Cardiac muscle cell (in vitro differentiated cells and primary cell): ENCODE data around the gene IPMK. TPM values are rescaled to one million over a fixed set of nuclear protein-coding genes. Genes with fewer than 3 reads are reported as not detected.

Experiments
- DNase-seq, 2 donors: peaks; one replicate each; pipeline versions ENCODE4 v3.0.0 to v3.0.0-alpha.2; 2010 to 2017; ENCODE audit warnings: low read depth in 1 of 2, low spot score in 1 of 2
- H3K27ac ChIP-seq: fragments of 200-600 bp; sonication (generic); 2 replicates; pipeline ENCODE4 v1.5.1; 2016
- H3K27me3 ChIP-seq: fragments of 200-600 bp; sonication (generic); 2 replicates; pipeline ENCODE4 v1.6.0; 2016; ENCODE audit warnings: control low read depth
- H3K36me3 ChIP-seq: fragments of 200-600 bp; sonication (generic); 2 replicates; pipeline ENCODE4 v1.5.1; 2016; ENCODE audit warnings: control low read depth
- H3K4me1 ChIP-seq: fragments of 200-600 bp; sonication (generic); 2 replicates; pipeline ENCODE4 v1.8.1; 2017; ENCODE audit warnings: low read depth, mild to moderate bottlenecking, mixed run types
- H3K4me3 ChIP-seq: fragments of 200-600 bp; sonication (generic); 2 replicates; pipeline ENCODE4 v1.5.1; 2016; ENCODE audit warnings: mild to moderate bottlenecking
- H3K9me3 ChIP-seq: fragments of 200-600 bp; sonication (generic); 2 replicates; pipeline ENCODE4 v1.5.1; 2017; ENCODE audit warnings: low read depth, mild to moderate bottlenecking, control low read depth
- CTCF ChIP-seq: IDR thresholded peaks from 2 replicates; pipeline ENCODE4 v1.5.1; 2012; ENCODE audit warnings: low read depth, mild to moderate bottlenecking, low read length
- polyA plus RNA-seq: library from polyadenylated mRNA; unstranded; fragments of >200 nt; fragmentation: Nextera tagmentation; extraction: Ambion mirVana; gene quantifications from 2 replicates; pipeline ENCODE4 v1.2.1, GENCODE V29; 2016
- total RNA-seq: library from RNA; depleted of rRNA; stranded (reverse); fragments of >200 nt; gene quantifications from 2 replicates; pipeline ENCODE4 v1.2.3, GENCODE V29; 2016

The IPMK gene
- total and polyA plus RNA-seq, 2 experiments from 2014 or later, result 2.3 to 4.9 TPM

GRCh38 chr10:58268454-58268945, 806 bp upstream of the IPMK start:
- DNase-seq, result no peak
- peak overlapping the region; percentile 89 for H3K4me3 ChIP-seq
- no peaks in the 10 kb centered on the region for H3K27me3 ChIP-seq
- H3K9me3 ChIP-seq, result no peaks in the 10 kb centered on the region
- TF ChIP-seq CTCF, result no peak
- H3K36me3 ChIP-seq, result no peaks in the 10 kb centered on the region
- peaks cover 15% of the 10 kb centered on the region for H3K4me1 ChIP-seq
- peak overlapping the region; percentile 93 for H3K27ac ChIP-seq

DNA sequence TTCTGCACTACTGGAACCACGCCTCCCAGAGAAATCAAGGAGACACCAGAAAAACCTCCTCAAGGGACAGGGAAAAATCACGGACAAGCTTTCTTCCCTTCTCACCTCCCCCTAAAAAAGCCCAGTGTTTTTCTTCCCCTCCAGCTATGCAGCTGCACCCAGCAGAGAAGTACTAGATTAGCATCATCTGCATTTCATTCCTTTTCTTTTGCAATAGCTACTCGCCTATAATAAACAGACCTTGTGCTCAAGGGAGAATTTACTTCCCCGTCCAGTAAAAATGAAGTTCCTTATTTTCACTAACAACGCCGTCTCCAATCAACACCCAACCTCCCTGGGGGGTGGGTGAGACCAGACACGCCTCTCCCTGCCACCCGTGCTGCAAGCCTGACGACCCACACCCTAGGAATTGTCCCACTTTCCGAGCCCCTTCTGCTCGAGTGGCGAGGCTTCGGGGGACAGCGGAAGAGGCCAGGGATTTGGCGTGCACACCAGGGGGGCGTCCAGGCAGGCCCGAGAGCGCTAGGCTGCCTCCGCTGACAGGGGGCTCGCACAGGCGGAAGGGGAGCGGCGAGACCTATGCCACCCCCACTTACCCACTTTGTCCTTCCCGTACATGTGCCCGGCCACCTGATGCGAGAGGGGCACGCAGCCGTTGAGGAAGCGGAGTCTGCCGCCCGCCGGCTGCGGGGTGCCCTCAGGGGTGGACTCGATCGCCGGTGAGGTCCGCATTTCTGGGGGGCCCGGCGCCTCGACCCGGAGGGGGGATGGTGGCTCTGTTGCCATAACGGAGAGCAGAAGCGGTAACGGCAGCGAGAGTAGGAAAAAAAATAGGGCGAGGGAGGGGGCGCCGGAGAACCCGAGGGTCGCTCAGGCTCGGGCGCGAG, 625 bp downstream of the IPMK start:
- Histone ChIP-seq H3K4me3 (peak overlapping the region; percentile 89), H3K4me1 (peaks cover 15% of the 10 kb centered on the region), H3K27ac (peak overlapping the region; percentile 93), H3K36me3 (no peaks in the 10 kb centered on the region), H3K27me3 (no peaks in the 10 kb centered on the region), H3K9me3 (no peaks in the 10 kb centered on the region)
- DNase-seq, result peak; percentile 52 to 76
- TF ChIP-seq CTCF, result no peak

GRCh38 chr10:58266003-58266825, 1.5 kb downstream of the IPMK start:
- Histone ChIP-seq H3K36me3 (no peaks in the 10 kb centered on the region), H3K27me3 (no peaks in the 10 kb centered on the region), H3K27ac (peak overlapping the region; percentile 93), H3K4me1 (peaks cover 15% of the 10 kb centered on the region), H3K4me3 (peak overlapping the region; percentile 89), H3K9me3 (no peaks in the 10 kb centered on the region)
- DNase-seq, result peak; percentile 3 to 61
- no peak for TF ChIP-seq CTCF

DNA sequence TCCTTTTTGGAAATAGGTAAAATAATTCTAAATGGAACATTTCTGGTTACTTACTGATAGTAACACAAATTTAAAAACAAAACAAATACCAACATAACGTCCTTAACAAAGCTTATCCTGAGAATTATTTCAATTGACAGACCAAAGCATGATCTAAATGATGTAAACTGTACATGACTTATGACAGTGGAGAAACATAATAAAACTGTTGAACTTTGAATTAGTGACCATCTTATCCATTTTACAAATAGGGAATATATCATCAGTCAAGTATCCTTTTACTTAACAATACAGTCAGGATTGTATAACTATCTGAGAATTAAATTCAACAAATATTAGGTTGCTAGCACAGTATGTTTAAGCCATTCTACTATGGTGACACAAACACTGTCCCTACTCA, 2.4 kb downstream of the IPMK start:
- Histone ChIP-seq H3K27ac (peak overlapping the region; percentile 93), H3K4me3 (peak overlapping the region; percentile 89), H3K9me3 (no peaks in the 10 kb centered on the region), H3K4me1 (peaks cover 14% of the 10 kb centered on the region), H3K36me3 (no peaks in the 10 kb centered on the region), H3K27me3 (no peaks in the 10 kb centered on the region)
- TF ChIP-seq CTCF, result no peak
- no peak for DNase-seq

- Histone ChIP-seq H3K36me3 (no peaks in the 10 kb centered on the region), H3K27me3 (no peaks in the 10 kb centered on the region), H3K4me3 (peak overlapping the region; percentile 89), H3K9me3 (no peaks in the 10 kb centered on the region), H3K27ac (no peak overlapping the region), H3K4me1 (peaks cover 10% of the 10 kb centered on the region)
- peak in 1 of 2 donors; percentile 9 for DNase-seq
- no peak for TF ChIP-seq CTCF
Observed at GRCh38 chr10:58264780-58265179, 2.9 kb downstream of the IPMK start.
